Astrocyte (in vitro differentiated cells and primary cell): ENCODE measurements around the gene KIF7.

Experiments used
- EZH2 ChIP-seq: IDR thresholded peaks from 2 replicates; pipeline ENCODE4 v1.6.1; 2012; ENCODE audit warnings: mild to moderate bottlenecking, low read length, inconsistent platforms; ENCODE audit not compliant: insufficient read depth
- TF ChIP-seq, protein P1 (sequence below): IDR thresholded peaks from 2 replicates; pipeline ENCODE4 v1.5.1; 2011; ENCODE audit warnings: low read depth, mild to moderate bottlenecking, inconsistent platforms, low read length, moderate library complexity; ENCODE audit not compliant: insufficient read depth

DNA sequence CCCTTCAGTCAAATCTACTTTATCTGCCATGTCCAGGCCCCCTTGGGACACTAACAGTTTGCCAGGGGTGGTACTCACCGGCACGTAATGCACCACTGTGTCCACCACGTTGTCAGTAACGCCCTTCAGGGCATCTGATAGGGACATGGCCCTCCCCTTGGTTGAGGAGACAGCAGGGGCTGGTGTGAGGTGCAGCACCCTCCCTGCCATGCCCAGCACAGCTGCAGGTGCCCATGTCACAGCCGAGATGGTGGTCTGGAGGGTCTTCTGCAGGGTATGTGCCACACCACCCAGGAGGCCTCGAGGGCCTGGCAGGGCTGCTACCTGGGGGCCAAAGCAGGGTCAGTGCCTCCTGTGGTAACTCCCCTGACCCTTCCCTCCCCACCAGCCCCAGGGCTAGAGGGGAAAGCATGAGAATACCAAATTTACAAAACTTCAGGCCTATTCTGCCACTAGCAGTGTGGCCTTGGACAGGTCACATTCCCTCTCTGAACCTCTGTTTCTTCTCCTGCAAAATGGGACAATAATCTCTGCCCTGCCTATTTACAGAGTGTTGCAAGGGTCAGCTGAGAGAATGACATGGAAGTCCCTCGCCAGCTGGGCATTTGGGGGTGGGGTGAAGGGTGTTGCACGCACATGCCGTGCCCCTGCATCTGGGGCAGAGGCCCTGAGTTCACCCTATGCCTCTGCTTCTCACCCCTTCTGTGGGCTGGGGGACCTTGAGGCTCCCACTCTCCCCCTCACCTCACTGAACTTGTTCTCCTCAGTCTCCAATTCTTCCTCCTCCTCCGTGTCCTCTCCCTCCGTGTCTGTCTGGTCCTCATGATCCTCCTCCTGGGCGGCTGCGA is 11.8 kb upstream of the KIF7 start:
- TF ChIP-seq, protein P1, sequence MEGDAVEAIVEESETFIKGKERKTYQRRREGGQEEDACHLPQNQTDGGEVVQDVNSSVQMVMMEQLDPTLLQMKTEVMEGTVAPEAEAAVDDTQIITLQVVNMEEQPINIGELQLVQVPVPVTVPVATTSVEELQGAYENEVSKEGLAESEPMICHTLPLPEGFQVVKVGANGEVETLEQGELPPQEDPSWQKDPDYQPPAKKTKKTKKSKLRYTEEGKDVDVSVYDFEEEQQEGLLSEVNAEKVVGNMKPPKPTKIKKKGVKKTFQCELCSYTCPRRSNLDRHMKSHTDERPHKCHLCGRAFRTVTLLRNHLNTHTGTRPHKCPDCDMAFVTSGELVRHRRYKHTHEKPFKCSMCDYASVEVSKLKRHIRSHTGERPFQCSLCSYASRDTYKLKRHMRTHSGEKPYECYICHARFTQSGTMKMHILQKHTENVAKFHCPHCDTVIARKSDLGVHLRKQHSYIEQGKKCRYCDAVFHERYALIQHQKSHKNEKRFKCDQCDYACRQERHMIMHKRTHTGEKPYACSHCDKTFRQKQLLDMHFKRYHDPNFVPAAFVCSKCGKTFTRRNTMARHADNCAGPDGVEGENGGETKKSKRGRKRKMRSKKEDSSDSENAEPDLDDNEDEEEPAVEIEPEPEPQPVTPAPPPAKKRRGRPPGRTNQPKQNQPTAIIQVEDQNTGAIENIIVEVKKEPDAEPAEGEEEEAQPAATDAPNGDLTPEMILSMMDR, result no peak
- no peak for TF ChIP-seq EZH2
